ENCODE results near the gene TTC39C. TPM values are rescaled to one million over a fixed set of nuclear protein-coding genes. Genes with fewer than 3 reads are reported as not detected.

The TTC39C gene
- total RNA-seq, 1 donor from 2014 or later: 26.6 TPM

DNA sequence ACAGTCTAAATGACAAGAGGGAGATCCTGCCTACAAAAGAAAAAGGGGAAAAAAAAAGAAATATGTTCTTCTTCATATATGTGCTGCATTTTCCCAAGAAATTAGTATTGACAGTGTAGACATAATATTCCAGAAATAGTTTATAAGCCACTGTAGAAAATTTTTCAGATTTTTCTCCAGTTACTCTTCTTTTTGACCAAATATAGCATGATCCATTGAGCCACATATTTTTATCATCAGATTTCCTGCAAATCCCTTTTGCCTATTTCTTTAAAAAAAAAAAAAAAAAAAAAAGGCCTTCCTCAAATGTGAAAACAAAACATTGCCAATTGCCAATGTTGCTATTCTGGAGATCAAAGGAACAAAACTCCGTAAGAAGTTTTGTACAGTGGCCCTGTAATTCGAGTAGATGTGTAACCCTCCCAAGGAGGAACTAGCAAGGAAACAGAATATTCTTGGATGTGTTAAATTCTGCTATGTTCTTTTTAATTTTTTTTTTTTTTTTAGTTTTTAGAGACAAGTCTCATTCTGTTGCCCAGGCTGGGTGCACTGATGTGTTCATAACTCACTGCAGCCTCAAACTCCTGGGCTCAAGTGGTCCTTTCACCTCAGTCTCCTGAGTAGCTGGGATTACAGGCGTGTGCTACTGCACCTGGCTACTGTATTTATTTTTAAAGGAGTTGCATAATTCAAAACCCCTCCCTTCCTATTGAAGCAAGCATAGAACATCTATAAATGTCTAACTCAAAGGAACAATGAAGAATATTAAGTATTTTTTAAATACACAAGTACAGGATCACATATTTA, 111.8 kb downstream of the TTC39C start:
- H3K36me3 Mint-ChIP-seq: peaks cover 24% of the 10 kb centered on the region
- no peak for DNase-seq (ENCODE audit: low spot score in 2 of 2, unreplicated experiment in 2 of 2)
- TF ChIP-seq, protein P1, sequence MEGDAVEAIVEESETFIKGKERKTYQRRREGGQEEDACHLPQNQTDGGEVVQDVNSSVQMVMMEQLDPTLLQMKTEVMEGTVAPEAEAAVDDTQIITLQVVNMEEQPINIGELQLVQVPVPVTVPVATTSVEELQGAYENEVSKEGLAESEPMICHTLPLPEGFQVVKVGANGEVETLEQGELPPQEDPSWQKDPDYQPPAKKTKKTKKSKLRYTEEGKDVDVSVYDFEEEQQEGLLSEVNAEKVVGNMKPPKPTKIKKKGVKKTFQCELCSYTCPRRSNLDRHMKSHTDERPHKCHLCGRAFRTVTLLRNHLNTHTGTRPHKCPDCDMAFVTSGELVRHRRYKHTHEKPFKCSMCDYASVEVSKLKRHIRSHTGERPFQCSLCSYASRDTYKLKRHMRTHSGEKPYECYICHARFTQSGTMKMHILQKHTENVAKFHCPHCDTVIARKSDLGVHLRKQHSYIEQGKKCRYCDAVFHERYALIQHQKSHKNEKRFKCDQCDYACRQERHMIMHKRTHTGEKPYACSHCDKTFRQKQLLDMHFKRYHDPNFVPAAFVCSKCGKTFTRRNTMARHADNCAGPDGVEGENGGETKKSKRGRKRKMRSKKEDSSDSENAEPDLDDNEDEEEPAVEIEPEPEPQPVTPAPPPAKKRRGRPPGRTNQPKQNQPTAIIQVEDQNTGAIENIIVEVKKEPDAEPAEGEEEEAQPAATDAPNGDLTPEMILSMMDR (IDR thresholded peaks at IDR 0.05; ENCODE audit: unreplicated experiment): no peak
- H3K4me3 Mint-ChIP-seq: no peak overlapping the region
- no peaks in the 10 kb centered on the region for H3K27me3 Mint-ChIP-seq (ENCODE audit: low read depth)
- no peaks in the 10 kb centered on the region for H3K4me1 Mint-ChIP-seq
- H3K9me3 Mint-ChIP-seq: no peaks in the 10 kb centered on the region
- no peak overlapping the region for H3K27ac Mint-ChIP-seq

DNA sequence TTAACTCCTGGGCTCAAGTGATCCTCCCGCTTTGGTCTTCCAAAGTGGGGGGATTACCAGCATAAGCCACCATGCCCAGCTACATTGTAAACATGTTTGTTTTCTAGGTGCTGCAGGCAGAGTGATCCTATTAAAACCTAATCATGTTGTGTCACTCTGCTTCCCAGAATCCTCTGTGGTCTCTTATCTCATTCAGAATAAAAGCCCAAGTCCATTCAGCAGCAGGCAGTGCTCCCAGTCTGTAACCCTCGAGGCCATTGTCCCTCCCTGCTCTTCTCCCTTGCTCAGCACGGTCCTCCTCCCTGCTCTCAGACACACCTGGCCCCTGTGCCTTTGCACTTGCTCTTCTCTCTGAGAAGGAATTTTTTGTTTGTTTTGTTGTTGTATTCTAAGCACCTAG, 113.2 kb downstream of the TTC39C start:
- Mint-ChIP-seq H3K27ac (no peak overlapping the region), H3K27me3 (ENCODE audit: low read depth) (no peaks in the 10 kb centered on the region), H3K4me3 (no peak overlapping the region), H3K36me3 (peaks cover 20% of the 10 kb centered on the region), H3K4me1 (no peaks in the 10 kb centered on the region), H3K9me3 (no peaks in the 10 kb centered on the region)
- TF ChIP-seq, protein P1 (IDR thresholded peaks at IDR 0.05; ENCODE audit: unreplicated experiment): no peak
- DNase-seq (ENCODE audit: low spot score in 2 of 2, unreplicated experiment in 2 of 2): no peak

DNA sequence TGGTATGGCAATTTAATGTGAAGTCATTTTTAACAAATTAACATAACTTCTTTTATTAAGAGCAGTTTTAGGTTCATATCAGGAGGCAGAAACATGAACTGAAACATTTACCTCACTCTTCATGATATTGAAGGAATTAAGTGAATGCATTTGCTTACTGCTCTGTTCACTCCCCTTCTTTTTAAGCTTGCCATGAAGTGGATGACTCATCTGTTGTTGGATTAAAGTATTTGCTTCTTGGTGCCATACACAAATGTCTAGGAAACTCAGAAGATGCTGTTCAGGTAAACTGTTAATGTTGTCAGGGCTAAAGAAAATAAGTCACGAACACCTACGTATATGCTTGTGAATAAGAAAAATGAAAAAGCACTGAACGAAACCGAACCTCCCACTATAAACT, 114.1 kb downstream of the TTC39C start:
- no peak overlapping the region for H3K4me3 Mint-ChIP-seq
- no peaks in the 10 kb centered on the region for H3K9me3 Mint-ChIP-seq
- H3K36me3 Mint-ChIP-seq: peaks cover 21% of the 10 kb centered on the region
- H3K27me3 Mint-ChIP-seq (ENCODE audit: low read depth): no peaks in the 10 kb centered on the region
- no peaks in the 10 kb centered on the region for H3K4me1 Mint-ChIP-seq
- TF ChIP-seq, protein P1 (IDR thresholded peaks at IDR 0.05; ENCODE audit: unreplicated experiment): no peak
- DNase-seq (ENCODE audit: low spot score in 2 of 2, unreplicated experiment in 2 of 2): no peak
- H3K27ac Mint-ChIP-seq: no peak overlapping the region

DNA sequence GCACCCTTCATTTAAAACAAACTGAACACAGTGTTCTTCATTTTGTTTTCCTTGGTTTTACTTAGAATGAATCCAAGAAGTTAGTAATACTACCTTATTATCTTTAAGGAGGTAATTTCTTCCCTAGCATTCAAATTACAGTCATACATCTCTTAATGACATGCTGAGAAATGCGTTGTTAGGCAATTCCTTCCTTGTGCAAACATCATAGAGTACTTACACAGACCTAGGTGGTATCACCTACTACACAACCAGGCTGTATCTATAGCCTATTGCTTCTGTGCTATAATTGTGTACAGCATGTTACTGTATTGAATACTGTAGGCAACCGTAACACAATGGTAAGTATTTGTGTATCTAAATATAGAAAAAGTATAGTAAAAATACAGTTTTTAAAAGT, 115.9 kb downstream of the TTC39C start:
- no peaks in the 10 kb centered on the region for H3K4me1 Mint-ChIP-seq
- DNase-seq (ENCODE audit: low spot score in 2 of 2, unreplicated experiment in 2 of 2): no peak
- H3K27me3 Mint-ChIP-seq (ENCODE audit: low read depth): no peaks in the 10 kb centered on the region
- no peaks in the 10 kb centered on the region for H3K9me3 Mint-ChIP-seq
- peaks cover 22% of the 10 kb centered on the region for H3K36me3 Mint-ChIP-seq
- no peak overlapping the region for H3K27ac Mint-ChIP-seq
- TF ChIP-seq, protein P1 (IDR thresholded peaks at IDR 0.05; ENCODE audit: unreplicated experiment): no peak
- no peak overlapping the region for H3K4me3 Mint-ChIP-seq

DNA sequence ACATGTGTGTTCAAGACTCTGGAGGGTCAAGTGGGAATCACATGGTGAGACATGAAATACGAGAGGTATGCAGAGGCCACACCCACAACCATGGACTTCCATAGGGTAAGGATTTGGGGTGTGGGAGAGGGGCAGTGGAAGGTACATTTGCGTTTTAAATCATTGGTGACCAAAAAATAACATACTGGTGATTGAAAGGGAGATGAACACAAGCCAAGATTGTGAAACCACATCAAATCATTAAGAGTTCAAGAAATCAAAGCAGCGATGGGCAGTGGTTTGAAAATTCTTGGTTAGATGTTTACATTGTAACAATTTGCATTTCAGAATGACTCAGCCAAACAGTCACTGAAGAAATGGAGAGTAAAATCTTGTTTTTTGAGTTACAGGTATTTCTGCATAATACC, 122.4 kb downstream of the TTC39C start:
- Mint-ChIP-seq H3K36me3 (peaks cover 12% of the 10 kb centered on the region), H3K9me3 (peaks cover 5% of the 10 kb centered on the region), H3K27ac (no peak overlapping the region), H3K4me1 (peaks cover 9% of the 10 kb centered on the region), H3K4me3 (no peak overlapping the region), H3K27me3 (ENCODE audit: low read depth) (no peaks in the 10 kb centered on the region)
- DNase-seq (ENCODE audit: low spot score in 2 of 2, unreplicated experiment in 2 of 2): no peak
- TF ChIP-seq, protein P1 (IDR thresholded peaks at IDR 0.05; ENCODE audit: unreplicated experiment): no peak
